ENCODE data around the gene UBXN10. TPM values are rescaled to one million over a fixed set of nuclear protein-coding genes. Genes with fewer than 3 reads are reported as not detected.

The UBXN10 gene
- total RNA-seq, 2 experiments from 2014 or later = 0.42 to 0.50 TPM

GRCh38 chr1:20148571-20149500, 37.1 kb upstream of the UBXN10 start:
- ChIA-PET POLR2A (no interaction called here), CTCF (ENCODE audit: unreplicated experiment) (no interaction called here)
- H3K9me2 ChIP-seq (ENCODE audit: insufficient read depth, low read length) = no peaks in the 10 kb centered on the region
- H3K27ac ChIP-seq (ENCODE audit: low read depth, low read length, poor library complexity, severe bottlenecking) = no peak overlapping the region
- intact Hi-C loops (cut with micrococcal nuclease; ENCODE audit: unreplicated experiment) = no loop called here
- DNase-seq (ENCODE audit: low spot score) = no peak
- no peaks in the 10 kb centered on the region for H4K20me1 ChIP-seq (ENCODE audit: insufficient read depth, low read length)
- no peaks in the 10 kb centered on the region for H3K36me3 ChIP-seq (ENCODE audit: insufficient read depth, low read length)
- peaks cover 5% of the 10 kb centered on the region for H3K4me1 ChIP-seq (ENCODE audit: insufficient read depth, low read length, poor library complexity, severe bottlenecking)
- no peaks in the 10 kb centered on the region for H3K79me2 ChIP-seq (ENCODE audit: insufficient read depth, low read depth, low read length)
- no peak overlapping the region for H3K4me3 ChIP-seq (ENCODE audit: low read depth, low read length, poor library complexity, severe bottlenecking)
- H2AFZ ChIP-seq (ENCODE audit: low read length) = no peak overlapping the region
- H3K9me3 ChIP-seq (ENCODE audit: low read length) = no peaks in the 10 kb centered on the region
- no TSS peak for BruUV-seq (replicated peaks)
- TF ChIP-seq EZH2phosphoT487 (IDR thresholded peaks at IDR 0.05; ENCODE audit: borderline replicate concordance, low read depth, low read length) (no peak), CTCF (conservative IDR thresholded peaks at IDR 0.05; ENCODE audit: low read length) (no peak)
- no peak overlapping the region for H3K4me2 ChIP-seq (ENCODE audit: low read length)

GRCh38 chr1:20149601-20150325, 36.1 kb upstream of the UBXN10 start:
- H3K9me2 ChIP-seq (ENCODE audit: insufficient read depth, low read length) = no peaks in the 10 kb centered on the region
- H3K79me2 ChIP-seq (ENCODE audit: insufficient read depth, low read depth, low read length) = no peaks in the 10 kb centered on the region
- no peak overlapping the region for H3K4me2 ChIP-seq (ENCODE audit: low read length)
- no TSS peak for BruUV-seq (replicated peaks)
- H3K4me1 ChIP-seq (ENCODE audit: insufficient read depth, low read length, poor library complexity, severe bottlenecking) = peaks cover 5% of the 10 kb centered on the region
- H2AFZ ChIP-seq (ENCODE audit: low read length) = no peak overlapping the region
- intact Hi-C loops (cut with micrococcal nuclease; ENCODE audit: unreplicated experiment) = no loop called here
- no peak for DNase-seq (ENCODE audit: low spot score)
- H3K9me3 ChIP-seq (ENCODE audit: low read length) = no peaks in the 10 kb centered on the region
- ChIA-PET POLR2A (no interaction called here), CTCF (ENCODE audit: unreplicated experiment) (no interaction called here)
- H3K27ac ChIP-seq (ENCODE audit: low read depth, low read length, poor library complexity, severe bottlenecking) = no peak overlapping the region
- H4K20me1 ChIP-seq (ENCODE audit: insufficient read depth, low read length) = no peaks in the 10 kb centered on the region
- H3K36me3 ChIP-seq (ENCODE audit: insufficient read depth, low read length) = no peaks in the 10 kb centered on the region
- H3K4me3 ChIP-seq (ENCODE audit: low read depth, low read length, poor library complexity, severe bottlenecking) = no peak overlapping the region
- no peak for TF ChIP-seq EZH2phosphoT487 (IDR thresholded peaks at IDR 0.05; ENCODE audit: borderline replicate concordance, low read depth, low read length)
- no peak for TF ChIP-seq CTCF (conservative IDR thresholded peaks at IDR 0.05; ENCODE audit: low read length)

GRCh38 chr1:20150326-20150705, 35.6 kb upstream of the UBXN10 start:
- Histone ChIP-seq H2AFZ (ENCODE audit: low read length) (no peak overlapping the region), H3K4me2 (ENCODE audit: low read length) (no peak overlapping the region), H3K36me3 (ENCODE audit: insufficient read depth, low read length) (no peaks in the 10 kb centered on the region), H3K9me2 (ENCODE audit: insufficient read depth, low read length) (no peaks in the 10 kb centered on the region), H3K4me3 (ENCODE audit: low read depth, low read length, poor library complexity, severe bottlenecking) (no peak overlapping the region), H3K27ac (ENCODE audit: low read depth, low read length, poor library complexity, severe bottlenecking) (no peak overlapping the region), H4K20me1 (ENCODE audit: insufficient read depth, low read length) (no peaks in the 10 kb centered on the region), H3K9me3 (ENCODE audit: low read length) (no peaks in the 10 kb centered on the region), H3K4me1 (ENCODE audit: insufficient read depth, low read length, poor library complexity, severe bottlenecking) (peaks cover 5% of the 10 kb centered on the region), H3K79me2 (ENCODE audit: insufficient read depth, low read depth, low read length) (no peaks in the 10 kb centered on the region)
- CTCF ChIA-PET (ENCODE audit: unreplicated experiment) = no interaction called here
- intact Hi-C loops (cut with micrococcal nuclease; ENCODE audit: unreplicated experiment) = no loop called here
- DNase-seq (ENCODE audit: low spot score) = no peak
- no TSS peak for BruUV-seq (replicated peaks)
- POLR2A ChIA-PET = no interaction called here
- no peak for TF ChIP-seq EZH2phosphoT487 (IDR thresholded peaks at IDR 0.05; ENCODE audit: borderline replicate concordance, low read depth, low read length)
- TF ChIP-seq CTCF (conservative IDR thresholded peaks at IDR 0.05; ENCODE audit: low read length) = no peak
